Globus pallidus (tissue), 1 donor: ENCODE data around the gene MYH14.

Experiments
- DNase-seq: peaks from one replicate; pipeline ENCODE4 v3.0.0-alpha.2; 2015; ENCODE audit warnings: low spot score

Gene MYH14

DNA sequence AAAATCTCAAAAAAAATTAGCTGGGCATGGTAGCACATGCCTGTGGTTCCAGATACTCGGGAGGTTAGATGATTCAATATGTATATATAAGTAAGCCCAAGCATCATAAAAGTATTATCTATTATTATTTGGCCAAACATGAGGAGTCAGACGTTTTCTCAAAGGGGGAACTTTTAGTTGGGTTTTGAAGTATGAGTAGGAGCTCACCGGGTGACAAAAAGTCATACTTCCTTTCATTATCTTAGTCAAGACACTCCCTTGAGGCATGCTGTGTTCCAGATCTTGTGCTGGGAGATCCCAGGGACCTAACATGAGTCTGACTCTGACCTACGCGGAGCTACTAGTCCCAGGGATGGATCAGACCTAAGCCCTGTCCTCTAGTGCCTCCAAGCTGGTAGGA is 8.2 kb upstream of the MYH14 start:
- DNase-seq = no peak

GRCh38 chr19:50196322-50196932 is 7.0 kb upstream of the MYH14 start:
- DNase-seq = no peak

GRCh38 chr19:50197348-50197747 is 6.1 kb upstream of the MYH14 start:
- no peak for DNase-seq

DNA sequence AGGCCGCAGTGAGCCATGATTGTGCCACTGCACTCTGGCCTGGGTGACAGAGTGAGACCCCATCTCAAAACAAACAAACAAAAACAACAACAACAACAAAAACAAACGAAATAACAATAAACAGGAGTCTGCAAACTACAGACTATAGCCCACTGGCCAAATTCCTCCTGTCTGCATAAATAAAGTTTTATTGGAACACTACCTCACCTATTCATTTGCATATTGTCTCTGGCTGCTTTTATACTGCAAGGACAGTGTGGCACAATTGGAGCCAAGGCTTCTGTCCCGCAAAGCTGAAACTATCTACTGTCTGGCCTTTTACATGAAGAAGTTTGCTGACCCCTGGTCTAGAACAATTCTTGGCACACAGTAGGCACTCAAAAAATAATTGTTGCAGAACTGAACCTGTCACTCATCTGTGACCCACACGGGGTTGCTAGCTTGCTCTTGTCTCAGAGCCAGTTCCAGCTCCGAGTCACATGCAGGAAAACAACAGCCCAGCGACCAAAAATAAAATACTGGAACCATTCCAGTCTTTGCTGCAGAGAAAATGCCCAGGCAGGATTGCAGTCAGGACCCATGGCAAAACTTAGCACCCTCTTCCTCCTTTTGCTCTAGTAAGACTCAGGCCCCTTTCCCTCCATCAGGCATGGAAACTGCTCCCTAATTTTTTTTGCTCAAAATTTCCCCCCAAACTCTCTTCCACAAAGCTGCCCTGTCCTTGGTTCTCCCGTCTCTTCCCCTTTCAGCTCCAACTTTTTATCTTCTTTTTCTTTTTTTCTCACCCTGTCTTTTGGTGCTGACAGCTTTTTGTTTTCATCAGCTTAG is 4.8 kb upstream of the MYH14 start:
- DNase-seq = peak; percentile 43

GRCh38 chr19:50199259-50199555 is 4.2 kb upstream of the MYH14 start:
- DNase-seq = no peak

DNA sequence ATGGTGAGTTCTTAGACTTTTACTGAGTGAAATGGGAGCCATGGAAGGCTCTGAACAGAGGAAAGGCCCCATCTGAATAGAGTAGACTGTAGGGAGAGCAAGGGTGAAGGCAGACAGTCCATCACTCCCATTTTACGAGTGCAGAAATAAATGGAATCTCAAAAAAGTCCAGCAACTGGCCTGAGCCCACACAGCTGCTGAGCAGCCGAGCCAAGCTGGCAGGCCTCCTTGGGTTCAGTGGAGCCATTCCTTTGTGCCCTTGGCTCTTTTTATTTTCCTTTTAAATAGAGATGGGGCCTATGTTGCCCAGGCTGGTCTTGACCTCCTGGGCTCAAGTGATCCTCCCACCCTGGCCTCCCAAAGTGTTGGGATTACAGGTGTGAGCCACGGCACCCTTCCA is 1.0 kb upstream of the MYH14 start:
- DNase-seq = peak; percentile 47

DNA sequence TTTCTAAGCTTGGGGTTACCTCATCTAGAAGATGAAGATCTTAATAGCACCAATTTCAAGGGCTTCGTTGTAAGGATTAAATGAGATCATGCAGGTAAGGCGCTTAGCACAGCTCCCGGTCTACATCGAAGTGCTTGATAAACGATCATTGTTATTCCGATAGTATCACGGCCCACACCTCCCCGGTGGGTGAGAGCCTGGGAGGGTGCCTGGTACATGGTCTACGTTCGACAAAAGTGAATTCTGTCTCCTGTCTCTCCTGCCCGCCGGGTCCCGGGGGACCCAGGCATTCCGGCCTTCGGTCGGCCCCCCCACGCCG is 501 bp upstream of the MYH14 start:
- no peak for DNase-seq

DNA sequence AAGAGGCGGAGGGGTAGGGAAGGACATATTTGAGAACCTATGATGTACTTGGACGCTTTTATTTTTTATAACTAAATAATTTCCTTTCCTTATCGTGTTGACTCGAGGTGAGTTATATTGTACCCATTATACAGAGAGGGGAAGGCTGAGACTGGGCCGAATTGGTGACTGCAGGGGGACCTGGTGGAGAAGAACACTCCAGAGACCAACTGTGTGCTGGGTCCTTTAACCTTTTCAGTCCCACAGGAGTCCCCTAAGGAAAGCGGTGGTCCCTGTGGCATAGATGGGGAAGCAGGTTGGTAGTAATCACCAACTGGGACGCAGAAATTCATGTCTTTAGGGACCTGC is 633 bp downstream of the MYH14 start:
- DNase-seq = no peak

DNA sequence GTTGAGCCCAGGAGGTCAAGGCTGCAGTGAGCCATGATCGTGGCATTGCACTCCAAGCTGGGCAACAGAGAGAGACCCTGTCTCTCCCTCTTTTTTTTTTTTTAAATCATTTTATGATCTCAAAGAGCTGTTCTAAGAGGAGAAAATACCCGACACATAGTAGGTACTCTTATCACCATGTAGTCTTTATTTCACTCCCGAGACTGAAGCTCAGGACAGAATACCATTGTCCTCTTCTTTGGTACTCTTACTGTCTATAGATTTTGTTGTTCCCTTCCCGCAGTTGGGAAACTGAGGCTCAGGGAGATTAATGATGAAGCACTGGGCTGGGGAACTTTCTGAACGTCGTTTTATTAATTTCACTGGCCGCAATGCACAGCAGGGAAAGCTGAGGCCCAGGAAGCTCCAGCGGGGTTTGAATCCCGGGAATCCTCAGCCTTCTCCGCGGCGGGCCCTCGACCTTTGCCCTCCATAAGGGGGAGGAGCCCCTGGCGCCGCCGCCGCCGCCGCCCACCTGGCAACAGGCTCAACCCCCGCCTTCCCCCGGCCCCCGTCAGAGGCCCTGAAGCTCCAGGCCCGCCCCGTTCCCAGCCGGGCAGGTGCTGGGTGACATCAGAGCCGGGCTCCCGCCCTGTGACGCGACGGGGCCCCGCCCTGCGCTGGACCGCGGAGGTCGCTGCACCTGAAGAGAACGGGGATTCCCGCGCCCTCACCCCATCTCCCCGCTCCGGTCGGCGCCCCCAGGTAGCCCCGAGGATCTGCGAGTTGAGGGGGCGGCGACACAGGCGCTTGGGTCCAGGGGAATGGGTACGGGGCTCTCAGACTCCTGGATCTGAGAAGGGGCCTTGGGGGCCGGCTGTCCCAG is 1.6 kb downstream of the MYH14 start:
- no peak for DNase-seq

- no peak for DNase-seq
Observed at GRCh38 chr19:50205681-50206138, 2.3 kb downstream of the MYH14 start.

DNA sequence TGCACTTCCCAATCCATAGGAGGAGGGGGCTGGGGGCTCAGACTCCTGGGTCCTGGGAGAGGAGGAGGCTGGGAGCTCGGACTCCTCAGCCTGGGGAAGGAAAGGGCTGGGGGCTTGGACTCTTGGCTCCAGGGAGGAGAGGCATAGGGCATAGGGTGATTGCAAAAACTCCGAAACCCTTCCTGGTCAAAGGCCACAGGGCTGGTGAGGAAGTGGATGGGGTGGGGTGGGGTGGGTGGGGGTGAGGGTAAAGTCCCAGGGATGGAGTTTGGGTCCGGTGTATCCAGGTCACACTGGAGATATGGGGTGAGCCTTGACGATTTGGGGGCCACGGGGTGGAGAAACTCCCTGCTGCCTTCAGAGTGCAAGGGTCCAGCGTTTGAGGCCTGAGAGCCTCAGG is 2.8 kb downstream of the MYH14 start:
- no peak for DNase-seq

- DNase-seq = no peak
Observed at GRCh38 chr19:50207730-50208129, 4.3 kb downstream of the MYH14 start.

- DNase-seq = no peak
Observed at GRCh38 chr19:50209131-50209530, 5.7 kb downstream of the MYH14 start.

DNA sequence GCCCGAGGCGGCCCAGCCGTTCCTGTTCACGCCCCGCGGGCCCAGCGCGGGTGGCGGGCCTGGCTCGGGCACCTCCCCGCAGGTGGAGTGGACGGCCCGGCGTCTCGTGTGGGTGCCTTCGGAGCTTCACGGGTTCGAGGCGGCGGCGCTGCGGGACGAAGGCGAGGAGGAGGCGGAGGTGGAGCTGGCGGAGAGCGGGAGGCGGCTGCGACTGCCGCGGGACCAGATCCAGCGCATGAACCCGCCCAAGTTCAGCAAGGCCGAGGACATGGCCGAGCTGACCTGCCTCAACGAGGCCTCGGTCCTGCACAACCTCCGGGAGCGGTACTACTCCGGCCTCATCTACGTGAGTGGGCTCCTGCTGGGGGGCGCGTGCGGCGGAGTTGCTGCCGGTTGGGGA is 7.0 kb downstream of the MYH14 start:
- DNase-seq = no peak

GRCh38 chr19:50213925-50214324 is 10.5 kb downstream of the MYH14 start:
- no peak for DNase-seq

DNA sequence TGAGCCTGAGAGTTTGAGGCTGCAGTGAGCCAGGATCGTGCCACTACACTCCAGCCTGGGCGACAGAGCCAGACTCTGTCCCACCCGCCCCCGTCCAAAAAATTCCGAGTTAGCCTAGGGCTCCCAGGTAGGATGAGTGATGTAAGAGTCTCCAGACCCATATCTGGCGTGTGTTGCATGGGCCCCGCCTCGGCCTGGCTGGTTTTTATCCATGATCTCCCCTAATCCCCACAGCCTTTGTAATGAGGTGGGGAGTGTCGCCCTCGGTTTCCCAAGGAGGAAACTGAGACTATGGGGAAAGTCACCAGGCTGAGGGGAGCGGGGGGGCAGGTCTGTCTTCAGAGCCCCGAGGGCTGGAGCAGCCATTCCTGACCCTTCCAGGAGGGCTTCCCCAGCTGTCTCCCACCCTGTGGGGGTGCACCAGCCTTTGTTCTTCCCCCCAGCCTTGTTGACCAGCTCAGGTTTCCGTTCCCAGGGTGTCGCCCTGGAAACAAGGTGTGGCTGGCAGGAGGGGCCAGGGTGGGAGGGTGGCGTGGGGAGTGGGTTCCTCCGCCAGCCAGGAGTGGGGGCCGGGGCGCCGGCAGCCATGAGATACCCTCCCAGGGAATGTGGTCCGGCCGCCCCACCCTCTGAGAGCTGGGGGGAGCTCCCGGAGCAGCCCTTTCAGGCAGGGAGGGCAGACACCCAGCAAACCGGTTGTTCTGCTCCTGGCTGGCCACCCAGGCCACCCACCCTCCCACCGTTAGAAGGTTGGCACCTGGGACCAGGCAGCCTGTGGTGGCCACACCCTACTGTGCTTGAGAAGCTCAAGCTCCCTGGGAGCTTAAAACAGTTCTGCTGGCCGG is 11.5 kb downstream of the MYH14 start:
- DNase-seq = no peak

GRCh38 chr19:50215820-50216219 is 12.4 kb downstream of the MYH14 start:
- DNase-seq = no peak

- DNase-seq = no peak
Observed at GRCh38 chr19:50221087-50221486, 17.7 kb downstream of the MYH14 start.

- no peak for DNase-seq
Observed at GRCh38 chr19:50222691-50223438, 19.4 kb downstream of the MYH14 start.

GRCh38 chr19:50223439-50223716 is 20.0 kb downstream of the MYH14 start:
- DNase-seq = no peak

GRCh38 chr19:50224986-50225747 is 21.7 kb downstream of the MYH14 start:
- peak; percentile 54 for DNase-seq
